GM21447 (cell line): ENCODE data around the gene C3orf33.

ENCODE experiments used
- ATAC-seq: cut with Tn5 transposase; IDR thresholded peaks from one replicate; pipeline ENCODE4 v1.9.1; 2021; ENCODE audit not compliant: unreplicated experiment

C3orf33 gene

GRCh38 chr3:155790272-155790925 lies 15.7 kb downstream of the C3orf33 start:
- ATAC-seq: no peak

GRCh38 chr3:155785662-155786295 lies 20.3 kb downstream of the C3orf33 start:
- no peak for ATAC-seq

GRCh38 chr3:155782390-155782953 lies 23.6 kb downstream of the C3orf33 start:
- no peak for ATAC-seq

GRCh38 chr3:155780291-155780690 lies 25.8 kb downstream of the C3orf33 start:
- ATAC-seq: no peak

GRCh38 chr3:155778462-155778861 lies 27.6 kb downstream of the C3orf33 start:
- ATAC-seq: no peak

GRCh38 chr3:155772801-155773200 lies 33.3 kb downstream of the C3orf33 start:
- no peak for ATAC-seq

GRCh38 chr3:155771126-155771525 lies 35.0 kb downstream of the C3orf33 start:
- no peak for ATAC-seq

GRCh38 chr3:155766206-155766605 lies 39.9 kb downstream of the C3orf33 start:
- ATAC-seq: no peak

- ATAC-seq: no peak
Observed at GRCh38 chr3:155763870-155764463, 42.1 kb downstream of the C3orf33 start.

GRCh38 chr3:155760653-155761052 lies 45.4 kb downstream of the C3orf33 start:
- ATAC-seq: no peak

GRCh38 chr3:155757577-155757976 lies 48.5 kb downstream of the C3orf33 start:
- no peak for ATAC-seq

- ATAC-seq: no peak
Observed at GRCh38 chr3:155753038-155753639, 52.9 kb downstream of the C3orf33 start.

- no peak for ATAC-seq
Observed at GRCh38 chr3:155748611-155749365, 57.3 kb downstream of the C3orf33 start.

- ATAC-seq: no peak
Observed at GRCh38 chr3:155747946-155748290, 58.2 kb downstream of the C3orf33 start.

GRCh38 chr3:155747286-155747945 lies 58.7 kb downstream of the C3orf33 start:
- ATAC-seq: no peak

GRCh38 chr3:155746703-155747102 lies 59.4 kb downstream of the C3orf33 start:
- ATAC-seq: no peak

- ATAC-seq: no peak
Observed at GRCh38 chr3:155745795-155746550, 60.1 kb downstream of the C3orf33 start.

GRCh38 chr3:155744626-155745324 lies 61.3 kb downstream of the C3orf33 start, which contains the start of gene PLCH1:
PLCH1 (minus strand) TSS chr3:155745071; CDS start chr3:155704224, 40,847 bp downstream.
- peak; percentile 71 for ATAC-seq

GRCh38 chr3:155744010-155744625 lies 62.0 kb downstream of the C3orf33 start:
- peak; percentile 33 for ATAC-seq
